ENCODE results near the gene SVIL.
"Not testable (repeated sequence)": the region's sequence is repeated elsewhere in the genome, so short reads cannot be mapped to it uniquely, and the experiment has no call there.

Gene SVIL

DNA sequence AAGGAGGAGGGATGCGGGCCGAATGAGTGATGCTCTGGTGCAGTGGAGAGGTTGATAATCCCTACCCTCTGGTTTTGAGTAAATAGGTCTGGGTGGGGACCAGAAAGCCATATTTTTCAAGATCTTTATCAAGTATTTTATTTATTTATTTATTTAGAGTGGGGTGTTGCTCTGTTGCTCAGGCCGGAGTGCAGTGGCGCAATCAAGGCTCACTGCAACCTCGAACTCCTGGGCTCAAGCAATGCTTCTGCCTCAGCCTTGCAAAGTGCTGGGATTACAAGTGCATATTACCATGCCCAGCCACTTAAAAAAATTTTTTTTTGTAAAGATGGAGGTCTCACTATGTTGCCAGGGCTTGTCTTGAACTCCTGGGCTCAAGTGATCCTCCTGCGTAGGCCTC is 21.6 kb downstream of the SVIL start:
- H3K27me3 ChIP-seq (ENCODE audit: insufficient read depth, insufficient read length), result no peaks in the 10 kb centered on the region
- no peak for DNase-seq (ENCODE audit: low read depth, low spot score)
- H3K9ac ChIP-seq (ENCODE audit: insufficient read length, low read depth), result no peak overlapping the region
- peaks cover 7% of the 10 kb centered on the region for H3K4me1 ChIP-seq (ENCODE audit: insufficient read depth, insufficient read length)
- TF ChIP-seq YY1 (IDR thresholded peaks at IDR 0.05; ENCODE audit: insufficient read depth, insufficient read length), result no peak
- TF ChIP-seq SUZ12 (IDR thresholded peaks at IDR 0.05; ENCODE audit: extremely low read depth, insufficient read depth, insufficient read length), result no peak
- no peak for TF ChIP-seq ZNF274 (IDR thresholded peaks at IDR 0.05; ENCODE audit: low read depth, low read length)
- peaks cover 52% of the 10 kb centered on the region for H3K36me3 ChIP-seq (ENCODE audit: insufficient read depth, insufficient read length, low read length)
- H3K9me3 ChIP-seq (ENCODE audit: insufficient read depth, low read length), result peaks cover 18% of the 10 kb centered on the region; the same call in 1 of the 2 replicates
- no peak overlapping the region for H3K4me3 ChIP-seq (ENCODE audit: insufficient read length, low read depth)

DNA sequence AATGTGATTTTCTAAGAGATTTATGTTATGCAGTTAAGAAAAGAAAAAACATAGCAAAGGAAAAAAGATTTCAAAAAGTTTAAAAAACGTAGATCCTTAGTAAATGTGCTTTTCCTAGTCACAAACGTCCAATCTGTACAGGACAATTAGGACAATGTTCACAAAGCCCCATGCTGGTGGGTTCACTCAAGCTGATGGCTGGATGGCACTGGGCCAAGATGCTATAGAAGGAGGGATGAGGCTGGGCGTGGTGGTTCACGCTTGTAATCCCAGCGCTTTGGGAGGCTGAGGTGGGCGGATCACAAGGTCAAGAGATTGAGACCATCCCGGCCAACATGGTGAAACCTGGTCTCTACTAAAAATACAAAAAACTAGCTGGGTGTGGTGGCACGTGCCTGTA is 22.1 kb downstream of the SVIL start:
- Histone ChIP-seq H3K4me3 (ENCODE audit: insufficient read length, low read depth) (no peak overlapping the region), H3K27me3 (ENCODE audit: insufficient read depth, insufficient read length) (no peaks in the 10 kb centered on the region), H3K9ac (ENCODE audit: insufficient read length, low read depth) (no peak overlapping the region), H3K4me1 (ENCODE audit: insufficient read depth, insufficient read length) (peaks cover 2% of the 10 kb centered on the region), H3K36me3 (ENCODE audit: insufficient read depth, insufficient read length, low read length) (peaks cover 55% of the 10 kb centered on the region), H3K9me3 (ENCODE audit: insufficient read depth, low read length) (peaks cover 18% of the 10 kb centered on the region; the same call in 1 of the 2 replicates)
- DNase-seq (ENCODE audit: low read depth, low spot score), result no peak
- no peak for TF ChIP-seq ZNF274 (IDR thresholded peaks at IDR 0.05; ENCODE audit: low read depth, low read length)
- TF ChIP-seq YY1 (IDR thresholded peaks at IDR 0.05; ENCODE audit: insufficient read depth, insufficient read length), result no peak
- TF ChIP-seq SUZ12 (IDR thresholded peaks at IDR 0.05; ENCODE audit: extremely low read depth, insufficient read depth, insufficient read length), result no peak

DNA sequence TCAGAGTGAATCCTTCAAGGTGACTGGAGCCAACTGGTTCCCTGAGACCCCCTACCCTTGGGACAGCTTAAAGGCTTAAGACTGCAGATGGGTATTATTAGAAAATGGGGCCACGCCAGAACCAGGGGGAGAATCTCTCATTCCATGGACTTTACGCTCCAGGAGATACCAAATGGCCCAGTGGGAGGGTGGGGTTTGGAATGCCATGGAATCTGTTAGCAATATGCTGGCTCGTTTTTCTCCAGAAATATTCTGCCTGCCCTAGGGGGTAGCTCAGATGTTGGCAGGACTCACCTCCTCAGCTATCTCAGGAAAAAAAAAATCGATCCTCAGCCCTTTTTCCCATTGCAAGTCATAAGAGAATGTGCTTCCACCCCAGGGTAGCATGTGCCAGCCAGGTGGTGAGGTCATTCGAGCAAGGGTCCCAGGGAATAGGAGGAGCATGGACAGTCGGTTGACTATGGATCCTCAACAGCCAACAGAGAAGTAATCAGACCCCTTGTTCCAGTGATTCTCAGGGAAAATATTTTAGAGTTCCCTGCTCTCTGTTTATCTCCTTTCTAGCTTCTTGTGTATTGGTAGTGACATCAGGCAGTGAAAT is 22.9 kb downstream of the SVIL start:
- no peak overlapping the region for H3K4me3 ChIP-seq (ENCODE audit: insufficient read length, low read depth)

DNA sequence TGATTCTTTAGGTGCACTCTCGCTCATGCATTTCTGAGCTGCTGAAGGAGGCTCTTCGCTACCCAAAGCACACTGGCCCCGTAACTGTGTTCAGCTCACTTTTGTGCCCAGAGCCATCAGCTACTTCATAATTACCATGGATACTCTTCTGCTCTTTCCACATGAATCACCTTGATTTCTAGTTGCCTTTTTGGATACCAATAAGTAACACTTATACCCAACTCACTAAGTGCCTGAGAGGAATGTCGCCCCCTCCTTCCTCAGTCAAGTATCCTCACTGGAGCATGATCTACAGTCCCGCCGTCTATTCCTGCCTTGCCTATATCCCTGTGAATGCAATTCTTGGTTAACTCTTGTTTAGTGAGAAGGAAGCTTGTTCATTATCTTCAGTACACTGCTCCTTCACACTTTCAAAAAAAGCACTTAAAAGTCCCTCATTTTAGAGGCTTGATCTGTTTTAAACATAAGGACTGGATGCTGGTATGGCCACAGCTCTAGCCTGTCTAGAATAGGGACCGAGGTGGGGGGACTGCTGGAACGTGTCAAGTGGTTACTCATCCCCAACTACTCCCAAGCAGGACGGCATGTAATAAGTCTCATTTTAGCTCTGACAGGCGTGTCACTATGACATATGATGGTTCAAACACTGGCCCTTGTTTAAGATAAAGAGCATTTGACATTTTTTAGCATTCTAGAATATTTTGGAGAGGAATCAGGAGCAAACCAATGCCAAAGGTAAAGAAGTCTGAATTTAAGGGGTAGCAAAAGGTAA is 23.7 kb downstream of the SVIL start:
- Histone ChIP-seq H3K9me3 (ENCODE audit: insufficient read depth, low read length) (peaks cover 18% of the 10 kb centered on the region; the same call in 1 of the 2 replicates), H3K36me3 (ENCODE audit: insufficient read depth, insufficient read length, low read length) (peaks cover 51% of the 10 kb centered on the region), H3K9ac (ENCODE audit: insufficient read length, low read depth) (no peak overlapping the region), H3K27me3 (ENCODE audit: insufficient read depth, insufficient read length) (no peaks in the 10 kb centered on the region), H3K4me3 (ENCODE audit: insufficient read length, low read depth) (no peak overlapping the region), H3K4me1 (ENCODE audit: insufficient read depth, insufficient read length) (peaks cover 2% of the 10 kb centered on the region)
- no peak for TF ChIP-seq YY1 (IDR thresholded peaks at IDR 0.05; ENCODE audit: insufficient read depth, insufficient read length)
- TF ChIP-seq SUZ12 (IDR thresholded peaks at IDR 0.05; ENCODE audit: extremely low read depth, insufficient read depth, insufficient read length), result no peak
- no peak for TF ChIP-seq ZNF274 (IDR thresholded peaks at IDR 0.05; ENCODE audit: low read depth, low read length)
- DNase-seq (ENCODE audit: low read depth, low spot score), result no peak

More for the DNA sequence above, 22.9 kb downstream of the SVIL start:
- peaks cover 18% of the 10 kb centered on the region; the same call in 1 of the 2 replicates for H3K9me3 ChIP-seq (ENCODE audit: insufficient read depth, low read length)
- H3K36me3 ChIP-seq (ENCODE audit: insufficient read depth, insufficient read length, low read length), result peaks cover 57% of the 10 kb centered on the region
- peaks cover 2% of the 10 kb centered on the region for H3K4me1 ChIP-seq (ENCODE audit: insufficient read depth, insufficient read length)
- TF ChIP-seq YY1 (IDR thresholded peaks at IDR 0.05; ENCODE audit: insufficient read depth, insufficient read length), result no peak
- no peak for TF ChIP-seq SUZ12 (IDR thresholded peaks at IDR 0.05; ENCODE audit: extremely low read depth, insufficient read depth, insufficient read length)
- TF ChIP-seq ZNF274 (IDR thresholded peaks at IDR 0.05; ENCODE audit: low read depth, low read length), result no peak
- no peaks in the 10 kb centered on the region for H3K27me3 ChIP-seq (ENCODE audit: insufficient read depth, insufficient read length)
- H3K9ac ChIP-seq (ENCODE audit: insufficient read length, low read depth), result no peak overlapping the region
- DNase-seq (ENCODE audit: low read depth, low spot score), result no peak

DNA sequence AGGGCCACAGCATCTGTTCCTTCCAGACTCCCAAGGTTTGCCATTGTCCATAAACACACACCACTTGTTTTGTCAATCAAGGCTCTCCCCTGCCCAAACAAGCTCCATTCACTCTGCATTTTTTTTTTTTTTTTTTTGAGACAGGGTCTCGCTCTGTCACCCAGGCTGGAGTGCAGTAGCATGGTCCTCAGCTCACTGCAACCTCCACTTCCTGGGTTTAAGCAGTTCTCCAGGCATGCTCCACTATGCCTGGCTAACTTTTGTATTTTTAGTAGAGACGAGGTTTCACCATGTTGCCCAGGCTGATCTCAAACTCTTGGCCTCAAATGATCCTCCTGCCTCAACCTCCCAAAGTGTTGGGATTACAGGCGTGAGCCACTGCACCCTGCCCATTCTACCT is 24.4 kb downstream of the SVIL start:
- peaks cover 49% of the 10 kb centered on the region for H3K36me3 ChIP-seq (ENCODE audit: insufficient read depth, insufficient read length, low read length)
- H3K9me3 ChIP-seq (ENCODE audit: insufficient read depth, low read length), result peaks cover 18% of the 10 kb centered on the region; the same call in 1 of the 2 replicates
- not testable (repeated sequence) for H3K27me3 ChIP-seq (ENCODE audit: insufficient read depth, insufficient read length); H3K4me3 ChIP-seq (ENCODE audit: insufficient read length, low read depth); H3K4me1 ChIP-seq (ENCODE audit: insufficient read depth, insufficient read length); H3K9ac ChIP-seq (ENCODE audit: insufficient read length, low read depth); DNase-seq (ENCODE audit: low read depth, low spot score)

DNA sequence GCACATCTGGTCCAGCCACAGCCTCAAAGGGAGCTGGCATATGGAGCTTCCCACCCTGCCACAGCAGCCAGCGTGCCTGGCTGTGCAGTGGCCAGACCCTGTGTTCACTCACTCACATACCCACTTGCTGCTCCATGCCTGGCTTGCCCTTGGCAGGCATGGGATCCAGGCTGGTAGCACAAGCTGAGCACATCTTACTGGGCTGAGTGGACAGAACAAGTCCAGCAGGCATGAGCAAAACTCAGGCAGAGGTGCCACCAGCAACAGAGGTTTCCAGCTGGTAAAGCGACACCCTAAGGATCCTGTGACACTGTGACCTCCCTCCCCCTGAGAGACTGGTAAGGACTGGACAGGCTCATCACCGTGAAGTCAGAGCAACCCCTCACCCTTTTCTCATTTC is 25.1 kb downstream of the SVIL start:
- Histone ChIP-seq H3K27me3 (ENCODE audit: insufficient read depth, insufficient read length) (no peaks in the 10 kb centered on the region), H3K9me3 (ENCODE audit: insufficient read depth, low read length) (peaks cover 18% of the 10 kb centered on the region; the same call in 1 of the 2 replicates), H3K9ac (ENCODE audit: insufficient read length, low read depth) (no peak overlapping the region), H3K36me3 (ENCODE audit: insufficient read depth, insufficient read length, low read length) (peaks cover 52% of the 10 kb centered on the region), H3K4me1 (ENCODE audit: insufficient read depth, insufficient read length) (peaks cover 2% of the 10 kb centered on the region), H3K4me3 (ENCODE audit: insufficient read length, low read depth) (no peak overlapping the region)
- TF ChIP-seq SUZ12 (IDR thresholded peaks at IDR 0.05; ENCODE audit: extremely low read depth, insufficient read depth, insufficient read length), result no peak
- no peak for TF ChIP-seq YY1 (IDR thresholded peaks at IDR 0.05; ENCODE audit: insufficient read depth, insufficient read length)
- no peak for TF ChIP-seq ZNF274 (IDR thresholded peaks at IDR 0.05; ENCODE audit: low read depth, low read length)
- no peak for DNase-seq (ENCODE audit: low read depth, low spot score)

DNA sequence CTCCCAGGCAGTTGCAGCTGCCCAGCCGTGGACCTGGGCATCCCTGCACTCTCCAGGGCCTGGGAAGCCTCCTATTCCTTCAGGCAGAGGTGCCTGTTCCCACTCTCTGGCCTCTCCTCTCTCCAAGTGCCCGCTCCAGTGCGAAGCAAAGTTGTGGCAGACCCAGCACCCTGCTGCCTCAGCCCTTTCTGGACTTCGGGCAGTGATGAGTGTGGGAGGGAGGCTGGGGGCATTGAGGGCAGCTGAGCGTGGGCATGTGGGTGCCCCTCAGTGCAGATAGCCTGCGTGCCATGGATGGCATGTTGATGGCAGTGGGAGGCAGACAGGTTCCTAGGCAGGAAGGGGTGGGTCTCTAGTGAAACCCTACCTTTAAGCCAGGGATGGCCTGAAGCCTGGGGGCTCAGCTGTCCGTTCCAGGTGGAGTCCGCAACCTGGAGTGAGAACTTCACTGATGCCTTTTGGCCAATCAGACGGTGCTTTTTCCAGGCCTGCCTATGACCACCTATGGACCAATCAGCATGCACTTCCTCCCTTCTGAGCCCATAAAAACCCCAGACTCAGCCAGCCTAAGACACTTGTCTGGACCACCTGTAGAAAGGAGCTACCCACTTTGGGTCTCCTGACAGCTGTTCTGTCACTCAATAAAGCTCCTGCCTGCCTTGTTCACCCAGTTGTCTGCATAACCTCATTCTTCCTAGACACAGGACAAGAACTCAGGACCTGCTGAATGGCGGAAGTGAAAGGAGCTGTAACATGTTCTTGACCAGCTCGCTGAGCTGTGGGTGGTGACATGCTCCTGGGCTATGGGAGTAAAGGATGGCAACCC is 26.1 kb downstream of the SVIL start:
- TF ChIP-seq ZNF274 (IDR thresholded peaks at IDR 0.05; ENCODE audit: low read depth, low read length) (no peak), YY1 (IDR thresholded peaks at IDR 0.05; ENCODE audit: insufficient read depth, insufficient read length) (no peak), SUZ12 (IDR thresholded peaks at IDR 0.05; ENCODE audit: extremely low read depth, insufficient read depth, insufficient read length) (no peak)
- no peak overlapping the region for H3K4me3 ChIP-seq (ENCODE audit: insufficient read length, low read depth)
- H3K36me3 ChIP-seq (ENCODE audit: insufficient read depth, insufficient read length, low read length), result peaks cover 57% of the 10 kb centered on the region
- no peak overlapping the region for H3K9ac ChIP-seq (ENCODE audit: insufficient read length, low read depth)
- DNase-seq (ENCODE audit: low read depth, low spot score), result no peak
- no peaks in the 10 kb centered on the region for H3K27me3 ChIP-seq (ENCODE audit: insufficient read depth, insufficient read length)
- H3K9me3 ChIP-seq (ENCODE audit: insufficient read depth, low read length), result peaks cover 18% of the 10 kb centered on the region; the same call in 1 of the 2 replicates
- peaks cover 2% of the 10 kb centered on the region for H3K4me1 ChIP-seq (ENCODE audit: insufficient read depth, insufficient read length)
